GM18870 (cell line): Measurements from ENCODE around the gene UACA.

Experiments
- ATAC-seq: cut with Tn5 transposase; IDR thresholded peaks from one replicate; pipeline ENCODE4 v1.9.1; 2021; ENCODE audit warnings: moderate library complexity; ENCODE audit not compliant: unreplicated experiment

UACA gene

GRCh38 chr15:70710714-70711113, 52.6 kb downstream of the UACA start:
- ATAC-seq: no peak

DNA sequence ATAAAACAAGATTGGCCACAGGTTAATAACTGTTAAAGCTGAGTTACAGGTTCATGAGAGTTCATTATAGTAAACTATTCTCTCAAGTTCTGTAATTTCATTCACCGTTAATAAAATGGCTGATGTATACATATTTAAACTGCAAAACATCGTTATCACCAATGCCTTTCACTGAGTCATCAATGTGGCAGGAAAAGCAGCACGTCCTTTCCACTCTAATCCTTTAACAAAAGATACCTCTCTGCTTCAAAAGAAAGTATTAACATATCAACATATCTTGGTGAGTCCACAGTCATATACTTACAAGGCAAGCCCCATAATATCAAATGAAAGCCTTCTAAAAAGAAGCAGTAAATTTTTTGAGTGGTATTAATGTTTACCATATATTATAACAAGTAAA, 54.5 kb downstream of the UACA start:
- ATAC-seq: no peak

GRCh38 chr15:70707686-70708300, 55.6 kb downstream of the UACA start:
- no peak for ATAC-seq

- no peak for ATAC-seq
Observed at GRCh38 chr15:70704731-70705130, 58.6 kb downstream of the UACA start.

DNA sequence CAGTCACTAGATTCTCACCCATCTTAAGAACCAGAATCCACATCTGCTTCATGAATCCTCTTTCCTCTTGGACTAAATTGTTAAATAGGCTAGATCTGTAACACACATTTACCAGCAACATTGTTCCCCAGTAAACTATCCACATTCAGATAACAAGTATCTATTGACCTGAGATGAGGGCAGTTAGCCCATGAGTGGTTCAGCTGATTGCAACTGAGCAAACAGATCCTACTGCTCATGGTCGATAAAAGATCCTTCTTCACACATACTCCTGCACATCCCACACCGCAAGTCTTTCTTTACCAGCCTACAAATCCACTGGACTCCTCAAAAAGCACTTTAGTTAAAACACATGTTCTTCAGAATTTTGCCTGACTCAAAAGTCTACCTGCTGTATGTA, 59.2 kb downstream of the UACA start:
- no peak for ATAC-seq

DNA sequence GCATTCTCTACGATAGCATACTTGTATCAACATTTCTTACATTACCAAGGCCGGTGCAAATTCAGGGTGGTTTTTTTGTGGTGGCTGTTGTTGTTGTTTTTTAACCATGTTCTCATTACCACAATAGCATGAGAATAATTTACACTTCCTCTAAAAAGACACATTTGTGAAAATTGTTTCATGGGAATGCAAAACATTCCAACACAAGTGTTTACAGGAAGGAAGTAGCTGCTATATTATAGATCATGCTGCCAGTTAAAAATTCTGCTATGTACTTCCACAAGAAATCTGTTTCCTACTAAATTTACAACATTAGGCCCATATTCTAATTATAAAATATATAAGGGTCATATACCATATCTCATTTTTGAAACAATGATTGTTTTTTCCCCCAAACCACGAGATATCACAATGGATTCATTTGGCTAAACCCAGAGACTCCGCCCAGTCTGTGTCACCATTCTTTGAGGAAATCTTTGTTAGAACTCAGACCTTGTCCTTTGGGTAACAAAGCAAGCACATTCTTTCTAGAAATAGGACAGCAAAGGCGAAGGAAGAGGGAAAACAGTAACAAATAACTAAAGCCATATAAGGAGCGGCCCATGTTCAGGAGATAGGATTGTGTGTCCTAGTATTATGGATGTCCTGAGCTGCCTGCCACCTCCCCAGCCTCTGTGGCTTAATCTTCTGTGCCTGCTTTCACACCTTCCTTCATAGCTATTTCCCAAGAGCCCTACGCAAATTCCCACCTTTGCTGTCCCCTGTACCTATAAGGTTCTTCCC, 60.1 kb downstream of the UACA start:
- ATAC-seq: no peak

GRCh38 chr15:70702584-70702983, 60.8 kb downstream of the UACA start:
- ATAC-seq: no peak

- ATAC-seq: no peak
Observed at GRCh38 chr15:70701891-70702568, 61.3 kb downstream of the UACA start.

- no peak for ATAC-seq
Observed at GRCh38 chr15:70701171-70701570, 62.2 kb downstream of the UACA start.

DNA sequence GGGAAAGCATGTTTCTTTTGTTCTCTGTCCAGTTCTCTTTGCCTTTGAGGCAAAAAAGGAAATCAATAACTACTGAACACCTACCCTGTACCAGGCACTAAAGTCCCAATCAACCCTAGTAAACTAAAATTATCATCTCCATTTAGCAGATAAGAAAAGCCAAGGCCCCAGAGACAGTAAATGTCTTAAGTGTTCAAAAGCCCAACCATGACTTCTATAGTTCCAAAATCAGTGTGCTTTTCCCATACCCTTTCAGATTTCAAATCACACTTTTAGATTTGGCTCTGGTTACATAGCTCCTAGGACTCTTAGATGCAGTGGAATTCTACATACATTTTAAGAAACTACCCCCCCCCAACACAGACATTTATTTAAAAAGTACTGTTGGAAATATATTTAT, 63.5 kb downstream of the UACA start:
- ATAC-seq: no peak

GRCh38 chr15:70698836-70699390, 64.4 kb downstream of the UACA start:
- ATAC-seq: no peak

GRCh38 chr15:70698426-70698825, 64.9 kb downstream of the UACA start:
- ATAC-seq: no peak

DNA sequence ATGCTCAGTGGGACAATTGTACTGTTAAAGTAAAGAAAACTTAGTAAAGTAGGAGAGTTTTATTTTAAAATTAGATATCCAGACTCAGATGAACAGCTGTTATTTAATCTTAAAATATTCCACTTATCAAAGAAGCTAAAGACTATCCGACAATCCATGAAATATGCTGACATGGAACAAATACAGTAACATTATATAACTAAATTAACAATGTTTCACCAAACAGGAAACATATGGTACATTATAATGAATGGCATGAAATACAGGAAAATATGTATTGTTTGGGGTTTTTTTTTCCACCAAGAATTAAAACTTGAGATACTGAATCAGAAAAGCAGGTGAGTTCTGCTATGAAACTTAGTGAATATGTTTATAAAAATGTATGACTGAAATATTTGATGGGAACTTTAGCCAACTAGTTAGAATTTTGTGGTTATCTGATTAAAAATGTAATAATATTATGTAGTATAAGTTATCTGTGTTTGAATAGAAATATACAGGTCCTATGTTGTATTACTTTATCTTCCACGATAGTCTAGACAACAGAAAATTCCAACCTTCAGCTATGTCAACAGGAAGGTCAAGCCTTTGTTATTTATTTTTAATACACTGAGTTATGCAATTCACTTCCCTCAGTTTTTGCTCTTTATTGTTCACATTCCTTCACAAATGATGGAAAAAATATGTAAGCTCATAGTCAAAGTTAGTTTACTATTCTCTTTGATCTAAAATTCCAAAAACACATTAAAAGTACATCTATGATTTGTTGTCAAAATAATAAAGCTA, 72.7 kb downstream of the UACA start:
- ATAC-seq: no peak

GRCh38 chr15:70690021-70690420, 73.3 kb downstream of the UACA start:
- no peak for ATAC-seq

DNA sequence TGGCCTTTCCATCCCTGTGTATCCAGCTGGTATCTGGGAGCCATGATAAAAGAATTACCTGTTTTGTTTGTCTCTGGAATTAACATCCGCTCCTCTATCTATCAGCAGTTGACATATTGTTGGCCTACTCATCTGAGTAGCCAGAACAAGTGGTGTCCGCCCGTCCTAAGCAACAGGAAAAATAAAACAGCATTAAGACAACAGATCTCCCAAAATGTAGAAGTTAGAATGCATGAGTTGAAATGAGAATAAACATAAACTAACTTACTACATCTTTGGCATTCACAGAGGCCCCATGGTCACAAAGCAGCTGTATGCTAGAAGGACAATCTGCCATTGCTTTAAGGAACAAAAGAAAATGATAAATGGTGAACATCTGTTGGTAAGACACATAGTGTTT, 75.9 kb downstream of the UACA start:
- ATAC-seq: no peak

- no peak for ATAC-seq
Observed at GRCh38 chr15:70680817-70681216, 82.5 kb downstream of the UACA start.

DNA sequence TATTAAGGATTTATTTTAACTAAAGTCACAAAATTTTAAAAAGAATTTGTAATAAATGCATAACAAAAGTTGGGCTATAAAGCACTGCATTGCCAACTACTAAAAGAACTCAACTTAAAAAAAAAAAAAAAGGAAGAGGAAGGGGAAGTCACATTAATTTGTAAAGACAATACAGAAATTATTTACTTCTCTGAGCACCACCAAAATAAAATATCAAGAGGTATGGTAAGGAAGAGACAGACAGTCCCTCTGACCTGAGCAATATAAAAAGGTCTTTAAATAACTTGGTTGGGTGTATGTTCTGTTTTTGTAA, 83.5 kb downstream of the UACA start:
- no peak for ATAC-seq

- ATAC-seq: no peak
Observed at GRCh38 chr15:70672081-70672480, 91.3 kb downstream of the UACA start.

- no peak for ATAC-seq
Observed at GRCh38 chr15:70670680-70671079, 92.7 kb downstream of the UACA start.

- no peak for ATAC-seq
Observed at GRCh38 chr15:70669966-70670658, 93.2 kb downstream of the UACA start.
